Myocyte (in vitro differentiated cells): ENCODE measurements around the gene MIEF1. TPM values are rescaled to one million over a fixed set of nuclear protein-coding genes. Genes with fewer than 3 reads are reported as not detected.
"Not testable (repeated sequence)": the region's sequence is repeated elsewhere in the genome, so short reads cannot be mapped to it uniquely, and the experiment has no call there.

Experiments
- DNase-seq: peaks from one replicate; pipeline ENCODE4 v3.0.0-alpha.2; 2012; ENCODE audit warnings: low read depth
- total RNA-seq: library from RNA; depleted of rRNA; stranded (reverse); fragments of >200 nt; gene quantifications from 2 replicates; pipeline ENCODE4 v1.2.3, GENCODE V29; 2014

MIEF1 gene
- total RNA-seq, 1 donor from 2014 or later, result 21.0 TPM

GRCh38 chr22:39512026-39512425 lies 9.9 kb downstream of the MIEF1 start:
- no peak for DNase-seq

- no peak for DNase-seq
Observed at GRCh38 chr22:39513791-39514190, 11.7 kb downstream of the MIEF1 start.

- DNase-seq, result peak; percentile 64
Observed at GRCh38 chr22:39514373-39514973, 12.4 kb downstream of the MIEF1 start.

- DNase-seq, result no peak
Observed at GRCh38 chr22:39515266-39516050, 13.4 kb downstream of the MIEF1 start.

- no peak for DNase-seq
Observed at GRCh38 chr22:39517470-39517869, 15.4 kb downstream of the MIEF1 start.

- no peak for DNase-seq
Observed at GRCh38 chr22:39518144-39518786, 16.2 kb downstream of the MIEF1 start.

GRCh38 chr22:39518996-39519680 lies 17.0 kb downstream of the MIEF1 start:
- DNase-seq, result peak; percentile 92

GRCh38 chr22:39519681-39520225 lies 17.7 kb downstream of the MIEF1 start:
- DNase-seq, result peak; percentile 100

- DNase-seq, result no peak
Observed at GRCh38 chr22:39520226-39521105, 18.4 kb downstream of the MIEF1 start, which contains the start of gene ATF4. TSS of gene ATF4 (plus strand) at chr22:39520562. CDS start at chr22:39521446, 884 bp downstream.

- DNase-seq, result peak; percentile 91
Observed at GRCh38 chr22:39521106-39521885, 19.2 kb downstream of the MIEF1 start.

- DNase-seq, result not testable (repeated sequence)
Observed at GRCh38 chr22:39522091-39522490, 20.0 kb downstream of the MIEF1 start.

- DNase-seq, result peak; percentile 95
Observed at GRCh38 chr22:39522567-39523300, 20.6 kb downstream of the MIEF1 start.

- no peak for DNase-seq
Observed at GRCh38 chr22:39524089-39524752, 22.1 kb downstream of the MIEF1 start.

- no peak for DNase-seq
Observed at GRCh38 chr22:39524753-39525657, 22.9 kb downstream of the MIEF1 start.

- DNase-seq, result no peak
Observed at GRCh38 chr22:39525658-39525975, 23.5 kb downstream of the MIEF1 start.

- DNase-seq, result no peak
Observed at GRCh38 chr22:39526736-39527171, 24.7 kb downstream of the MIEF1 start.

GRCh38 chr22:39527481-39527961 lies 25.4 kb downstream of the MIEF1 start:
- DNase-seq, result no peak
